Measurements from ENCODE around the gene DTNB.

DTNB gene

DNA sequence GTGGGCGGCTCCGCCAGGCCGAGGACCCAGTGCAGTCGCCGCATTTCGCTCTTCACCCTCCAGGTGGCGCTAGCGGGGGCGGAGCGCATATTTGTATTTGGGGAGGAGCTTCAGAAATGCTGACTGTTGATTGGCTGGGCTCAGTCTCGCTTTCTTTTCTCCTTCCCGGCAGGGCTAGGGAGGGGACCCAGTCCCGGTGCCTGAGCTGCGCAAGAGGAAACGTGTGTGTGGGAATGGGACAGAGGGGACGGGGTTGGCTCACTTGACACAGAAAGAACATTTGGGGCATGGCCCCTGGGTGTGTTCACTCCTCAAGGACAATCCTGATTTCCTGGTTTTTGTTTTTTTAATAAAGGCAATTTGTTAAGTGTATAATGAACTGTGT is 311.3 kb downstream of the DTNB start:
- peak; percentile 94 for DNase-seq

DNA sequence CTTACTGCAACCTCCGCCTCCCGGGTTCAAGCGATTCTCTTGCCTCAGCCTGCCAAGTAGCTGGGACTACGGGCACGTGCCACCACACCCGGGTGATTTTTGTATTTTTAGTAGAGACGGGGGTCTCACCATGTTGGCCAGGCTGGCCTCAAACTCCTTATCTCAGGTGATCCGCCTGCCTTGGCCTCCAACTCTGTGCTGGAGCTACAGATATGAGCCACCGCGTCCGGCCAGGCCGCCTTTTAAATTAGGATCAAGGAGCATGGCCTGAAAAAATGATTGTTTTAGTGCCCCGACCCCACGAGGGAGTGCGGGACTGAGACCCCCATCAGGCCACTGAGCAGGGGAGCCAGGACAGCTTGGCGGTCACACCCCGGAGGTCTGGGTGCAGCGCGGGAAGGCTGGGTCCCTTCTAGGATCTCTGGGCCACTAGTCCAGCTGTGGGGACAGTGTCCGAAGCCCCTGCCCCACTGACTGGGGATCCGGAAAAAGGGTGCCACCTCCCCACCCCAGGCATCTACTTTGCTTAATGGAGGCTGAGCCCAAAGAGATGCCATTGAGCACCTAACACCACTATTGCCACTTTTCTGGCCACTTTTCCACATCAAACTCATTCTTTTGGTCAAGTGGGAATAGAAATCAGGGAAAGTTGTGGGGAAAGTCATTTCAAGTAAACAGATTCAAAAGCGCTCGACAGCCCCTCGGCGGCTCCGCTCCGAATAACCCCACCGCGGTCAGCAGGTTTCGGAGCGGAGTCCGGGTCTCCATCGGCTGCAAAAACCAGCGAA is 311.9 kb downstream of the DTNB start:
- DNase-seq: no peak

DNA sequence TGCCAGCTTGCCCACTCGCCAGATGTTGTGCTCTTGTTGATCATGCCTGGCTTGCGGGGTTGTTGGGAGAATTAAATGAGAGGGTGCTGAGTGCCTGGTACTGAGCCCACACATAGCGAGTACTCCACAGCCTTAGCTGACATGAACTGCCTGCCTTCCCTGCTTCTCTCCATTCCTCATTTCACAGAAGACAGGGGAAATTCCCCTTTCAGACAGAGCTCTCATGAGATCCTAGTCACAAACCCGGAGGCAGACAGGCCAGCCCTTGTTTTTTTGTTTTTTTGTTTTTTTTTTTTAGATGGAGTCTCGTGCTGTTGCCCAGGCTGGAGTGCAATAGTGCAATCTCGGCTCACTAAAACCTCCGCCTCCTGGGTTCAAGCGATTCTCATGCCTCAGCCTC is 314.5 kb downstream of the DTNB start:
- no peak for DNase-seq

DNA sequence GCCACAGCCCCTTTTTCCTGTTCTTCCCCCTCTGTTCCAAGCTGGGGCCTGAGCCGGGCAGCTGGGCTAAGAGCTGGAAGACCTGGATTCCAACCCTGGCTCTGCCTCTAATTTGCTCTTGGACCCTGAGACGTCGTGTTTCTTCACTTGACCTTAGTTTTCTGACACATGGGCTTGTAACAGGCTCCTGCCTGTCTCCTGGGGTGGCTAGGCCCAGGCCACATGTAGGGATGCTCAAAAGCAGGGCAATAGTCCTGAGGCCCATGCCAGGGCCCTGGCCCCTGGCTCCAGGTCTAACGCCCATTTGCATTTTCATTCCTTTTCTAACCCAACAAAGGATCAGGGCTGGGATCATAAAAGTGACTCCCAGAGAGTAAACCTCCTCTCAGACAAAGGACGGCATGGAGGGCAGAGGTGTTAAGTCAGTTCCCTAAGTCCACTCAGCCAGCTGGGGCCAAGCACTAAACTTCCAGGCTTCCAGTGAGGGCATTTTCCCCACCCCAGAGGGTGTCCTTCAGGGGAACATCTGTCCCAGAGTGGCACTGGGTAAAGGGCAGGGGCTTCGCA is 315.0 kb downstream of the DTNB start:
- DNase-seq: no peak

DNA sequence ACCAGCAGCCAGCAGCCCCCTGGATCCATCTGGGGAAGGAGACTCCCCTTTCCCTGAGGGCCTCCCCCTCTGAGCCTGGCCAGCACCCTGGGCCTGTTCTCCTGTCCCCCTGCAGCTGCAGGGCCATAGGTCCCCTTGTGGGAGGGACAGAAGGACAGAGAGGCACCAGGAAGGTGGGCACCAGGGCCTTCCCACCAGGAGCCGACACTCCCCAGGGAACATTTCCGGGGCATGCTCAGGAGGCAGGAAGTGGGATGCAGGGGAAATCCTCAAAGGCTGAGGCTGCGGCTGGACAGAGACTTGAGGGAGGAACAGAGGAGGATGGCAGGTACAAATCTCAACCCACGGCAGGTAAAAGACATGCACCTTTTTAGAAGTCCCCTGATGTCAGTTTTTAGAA is 317.3 kb downstream of the DTNB start:
- DNase-seq: no peak

DNA sequence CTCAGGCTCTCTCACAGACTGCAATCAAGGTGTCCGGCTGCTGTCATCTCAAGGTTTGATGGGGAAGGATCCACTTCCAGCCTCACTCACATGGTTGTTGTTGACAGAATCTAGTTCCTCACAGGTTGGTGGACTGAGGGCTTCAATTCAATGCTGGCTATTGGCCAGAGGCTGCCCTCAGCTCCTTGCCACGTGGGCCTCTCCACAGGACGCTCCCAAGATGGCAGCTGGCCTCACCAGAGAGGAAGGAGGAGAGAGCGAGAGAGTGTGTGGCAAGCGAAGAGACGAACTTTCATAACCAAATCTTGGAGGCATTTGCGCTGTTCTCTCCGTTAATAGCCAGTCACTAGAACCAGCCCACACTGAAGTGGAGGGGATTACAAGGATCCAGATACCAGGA is 318.1 kb downstream of the DTNB start:
- no peak for DNase-seq

DNA sequence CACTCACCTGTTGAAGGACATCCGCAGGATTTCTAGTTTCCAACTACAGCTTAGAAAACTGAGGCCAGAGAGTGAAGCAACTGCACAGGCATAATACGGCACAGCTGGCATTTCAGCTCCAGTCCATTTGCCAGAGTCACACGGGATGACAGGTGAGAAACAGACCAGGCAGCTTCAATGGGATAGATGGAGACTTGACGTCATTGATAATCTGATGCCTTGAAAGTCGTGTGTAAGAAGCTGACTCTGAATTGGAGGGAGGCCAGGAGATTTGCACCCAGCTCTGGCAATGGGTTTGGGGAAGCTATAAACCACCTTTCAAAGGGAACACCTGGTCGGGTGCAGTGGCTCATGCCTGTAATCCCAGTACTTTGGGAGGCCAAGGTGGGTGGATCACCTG is 319.3 kb downstream of the DTNB start:
- no peak for DNase-seq

DNA sequence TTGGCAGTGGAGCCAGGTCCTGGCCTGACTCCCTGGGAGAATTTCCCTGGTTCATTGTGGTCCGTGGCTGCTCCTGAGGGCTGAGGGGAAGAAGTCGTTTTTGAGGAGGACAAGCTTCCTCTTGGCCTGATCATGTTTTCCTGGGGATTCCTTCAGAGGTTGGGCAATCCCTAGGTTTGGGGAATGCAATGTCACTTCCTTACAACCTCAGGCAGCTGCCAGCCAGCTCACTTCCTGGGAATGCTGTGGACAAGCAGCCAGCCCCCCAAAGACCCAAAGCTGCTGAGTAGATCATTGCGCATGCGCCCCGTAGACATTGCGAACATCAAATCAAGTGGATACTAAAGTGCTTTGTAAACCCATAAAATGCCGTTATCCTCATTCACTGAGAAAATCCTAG is 324.0 kb downstream of the DTNB start:
- no peak for DNase-seq

DNA sequence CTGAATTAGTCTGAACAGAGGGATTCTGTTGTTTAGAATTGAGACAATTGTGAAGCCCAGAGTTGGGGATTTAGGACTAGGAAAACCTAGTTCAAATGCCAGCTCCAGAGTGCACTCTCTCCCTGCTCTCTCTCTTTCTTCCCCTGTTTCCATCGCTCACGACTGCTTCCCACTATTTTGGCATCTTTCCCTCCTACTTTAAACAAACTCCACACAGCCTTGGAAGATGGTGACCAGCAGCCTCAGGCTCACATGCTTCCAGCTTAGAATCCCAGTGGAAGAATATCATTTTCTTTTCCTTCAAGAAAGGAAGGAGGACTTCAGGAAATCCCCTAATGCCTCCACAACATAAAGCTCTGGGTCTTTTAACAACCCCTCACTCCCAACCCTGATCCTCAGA is 325.5 kb downstream of the DTNB start:
- DNase-seq: no peak

DNA sequence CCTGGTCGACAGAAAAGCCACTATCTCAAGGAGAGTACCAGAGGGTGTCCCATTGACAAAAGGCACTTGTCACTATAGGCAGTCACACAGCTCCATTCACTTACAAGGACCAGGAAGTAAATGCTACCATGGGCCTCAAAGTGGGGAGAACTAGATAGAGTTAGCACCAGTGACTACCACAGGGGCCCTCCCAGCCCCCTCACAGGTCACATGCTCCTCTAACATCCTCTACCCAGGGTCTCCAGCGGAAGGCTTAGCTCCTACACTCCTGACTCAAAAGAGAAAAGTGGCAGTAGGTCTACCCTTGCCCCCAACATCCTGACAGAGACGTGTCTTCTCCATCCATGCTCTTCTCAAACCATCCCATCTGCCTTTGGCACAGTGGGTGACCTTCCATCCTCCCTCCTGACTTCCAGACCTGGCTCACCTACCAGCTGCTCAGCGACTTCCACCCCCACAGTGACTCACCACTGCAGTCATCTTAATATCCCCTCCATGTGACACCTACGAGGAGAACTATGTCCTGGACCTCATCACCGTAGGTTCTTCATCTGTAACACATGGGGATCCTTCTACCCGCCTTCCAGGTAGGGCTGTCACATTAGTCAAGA is 326.1 kb downstream of the DTNB start:
- DNase-seq: no peak

DNA sequence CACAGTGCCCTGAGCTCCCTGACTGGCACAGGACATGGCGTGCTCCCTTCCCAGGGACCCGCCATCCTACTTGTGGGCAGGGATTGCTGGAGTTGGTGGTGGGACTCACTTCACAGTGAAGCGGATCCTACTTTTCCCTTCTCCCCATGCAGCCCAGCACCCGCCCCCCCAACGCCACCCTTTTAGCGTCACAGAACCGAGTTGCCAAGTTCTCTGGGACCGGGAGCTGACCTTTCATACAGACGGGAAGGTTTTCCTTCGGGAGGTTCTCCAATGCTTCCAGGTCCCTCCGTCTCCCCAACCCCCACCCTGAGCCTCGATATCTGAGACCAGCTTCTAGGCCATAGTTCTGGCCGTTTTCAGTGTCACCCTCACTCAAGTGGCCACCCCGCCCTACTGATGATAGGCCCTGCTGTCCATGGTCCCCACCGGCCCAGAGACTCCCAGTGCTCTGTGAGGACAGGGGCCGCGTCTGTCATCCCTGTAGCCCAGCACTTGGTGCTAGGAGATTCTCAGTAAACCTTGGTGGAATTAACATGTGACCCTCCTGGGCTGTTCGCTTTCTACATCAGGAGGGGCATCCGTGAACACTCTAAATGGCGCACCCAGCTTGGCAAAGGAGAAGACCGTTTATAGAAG is 330.1 kb downstream of the DTNB start:
- DNase-seq: no peak

DNA sequence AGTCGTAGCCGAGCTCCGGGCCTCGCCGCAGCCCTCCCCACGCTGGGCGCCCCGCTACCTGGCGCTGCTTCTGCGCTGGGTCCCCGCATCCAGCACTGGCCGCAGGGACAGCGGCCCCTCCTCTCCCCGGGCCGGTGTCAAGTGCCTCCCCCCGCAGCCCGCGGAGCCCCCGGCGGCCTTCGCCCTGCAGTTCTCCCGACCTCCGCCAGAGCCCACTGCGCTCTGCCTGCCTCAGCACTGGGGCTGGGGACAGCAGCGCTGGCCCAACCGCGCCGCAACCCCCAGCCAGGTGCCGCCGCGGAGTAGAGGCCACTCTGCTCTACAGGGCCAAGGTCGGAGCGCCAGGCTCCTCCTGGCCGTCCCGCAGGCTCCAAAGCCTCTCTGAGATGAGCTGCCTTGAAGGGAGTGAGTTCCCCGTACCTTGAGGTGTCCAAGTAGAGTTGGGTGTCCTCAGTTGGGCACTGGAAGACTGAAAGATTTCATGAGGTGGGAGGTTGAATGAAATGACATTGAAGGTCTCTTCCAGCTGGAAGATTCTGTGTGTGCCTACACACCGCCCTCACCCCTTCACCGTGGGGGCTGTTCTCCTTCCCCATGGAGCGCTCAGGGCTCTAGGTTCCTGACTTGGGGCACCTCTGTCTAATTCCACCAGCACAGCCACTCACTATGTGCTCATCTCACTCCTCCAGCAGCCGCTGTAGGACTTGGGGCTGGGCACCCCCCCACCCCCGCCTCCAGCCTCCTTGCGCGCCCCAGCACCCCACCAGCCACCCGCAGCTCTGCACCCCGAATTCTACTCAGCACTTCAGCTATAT is 330.8 kb downstream of the DTNB start:
- DNase-seq: peak; percentile 70

DNA sequence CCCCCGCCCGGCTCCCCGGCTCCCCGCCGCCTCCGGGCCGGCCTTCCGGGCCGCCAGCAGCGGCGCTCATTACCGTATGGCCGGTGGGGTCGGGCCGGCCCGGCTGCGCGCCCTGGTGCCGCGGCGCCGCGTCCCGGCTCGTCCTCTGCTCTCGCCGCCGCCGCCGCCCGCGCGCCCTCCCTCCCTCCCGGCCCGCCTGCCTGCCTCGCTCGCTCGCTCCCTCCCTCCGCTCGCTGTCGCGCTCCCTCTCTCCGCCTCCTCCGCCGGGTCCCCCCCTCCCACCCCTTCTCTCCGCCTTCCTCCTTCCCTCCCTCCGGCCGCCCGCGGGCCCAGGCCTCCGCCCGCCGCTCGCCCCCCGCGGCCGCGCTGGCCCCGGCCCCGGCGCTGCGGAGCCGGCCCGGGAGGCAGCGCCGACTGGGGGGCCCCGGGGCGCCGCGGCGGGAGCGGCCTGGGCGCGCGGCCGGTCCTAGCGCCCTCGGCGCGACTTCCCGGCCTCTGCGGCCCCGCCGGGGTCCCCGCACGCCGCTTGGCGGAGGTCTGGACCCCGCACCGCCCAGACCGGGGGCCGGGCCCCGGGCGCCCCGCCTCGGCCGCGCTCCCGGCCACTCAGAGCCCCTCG is 331.5 kb downstream of the DTNB start, which contains the start of gene DNMT3A:
DNMT3A (minus strand) TSS at position 173 of the 619 bp plus-strand sequence. CDS start 27,941 bp downstream, outside the sequence.
- peak; percentile 57 for DNase-seq

DNA sequence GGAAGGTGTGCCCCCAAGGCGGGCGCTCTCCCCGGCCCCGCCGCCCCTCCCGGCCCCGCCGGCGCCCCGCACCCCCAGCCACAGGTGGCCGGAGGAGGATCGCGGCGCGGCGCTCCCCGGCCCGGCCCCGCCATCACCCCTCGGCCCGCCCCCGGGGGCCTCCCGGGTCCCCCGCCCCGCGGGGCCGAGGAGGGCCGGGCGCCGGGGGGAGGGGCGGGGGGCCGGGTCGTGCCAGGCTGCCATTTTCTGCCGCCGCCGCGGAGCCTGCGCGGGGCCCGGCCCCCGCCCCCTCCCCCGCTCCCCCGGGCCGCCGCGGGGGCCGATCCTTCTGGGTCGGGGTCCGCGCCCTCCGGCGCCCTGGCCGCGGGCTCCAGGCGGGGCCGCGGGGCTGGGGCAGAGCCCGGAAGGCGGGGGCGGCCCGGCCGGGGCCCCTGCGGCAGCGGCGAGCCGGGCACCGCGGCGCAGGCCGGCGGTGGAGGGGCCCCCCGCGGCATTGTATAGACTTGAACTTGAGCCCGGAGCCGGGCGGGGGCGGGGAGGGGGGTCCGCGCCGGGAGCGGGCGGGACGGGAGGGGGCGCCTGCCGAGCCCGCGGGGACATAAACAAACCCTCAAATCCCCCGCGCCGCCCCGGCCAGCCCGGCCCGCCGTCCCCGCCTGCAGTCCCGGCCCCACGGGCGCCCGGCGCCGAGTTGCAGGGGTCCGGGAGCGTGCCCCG is 332.2 kb downstream of the DTNB start:
- no peak for DNase-seq

DNA sequence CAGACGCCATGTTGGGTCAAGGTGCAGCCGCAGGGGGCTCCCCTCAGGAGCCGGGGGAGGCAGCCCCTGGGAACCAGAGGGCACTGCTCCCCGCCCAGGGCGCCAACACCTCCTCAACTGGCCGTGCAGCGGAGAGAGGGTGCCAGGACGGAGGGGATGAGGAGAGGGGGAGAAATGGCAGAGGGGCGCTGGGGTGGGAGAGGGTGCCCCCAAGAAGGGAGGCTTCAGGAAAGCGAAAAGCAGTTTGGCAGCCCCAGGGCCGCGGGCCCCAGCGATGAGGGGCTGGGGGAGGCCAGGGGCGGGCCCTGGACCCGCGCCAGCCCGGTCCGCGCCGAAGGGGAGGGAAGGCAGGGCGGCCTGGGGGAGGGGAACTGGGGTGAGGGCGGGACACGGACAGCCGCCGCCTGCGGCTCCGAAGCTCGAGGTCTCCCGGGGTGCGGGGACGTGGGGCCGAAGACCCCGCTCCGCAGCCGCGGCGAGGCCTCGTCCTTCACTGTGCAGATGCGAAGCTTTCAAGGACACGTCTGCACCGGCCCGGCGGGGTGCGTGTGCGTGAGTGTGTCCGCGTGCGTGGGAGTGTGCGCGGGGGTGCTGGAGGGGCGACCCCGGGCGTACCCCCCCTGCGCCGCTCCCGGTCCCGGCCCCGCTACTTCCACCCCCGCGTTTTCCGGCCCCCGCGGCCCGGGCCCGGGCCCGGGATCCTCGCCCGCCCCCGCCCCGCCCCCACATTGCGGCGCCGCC is 333.0 kb downstream of the DTNB start:
- no peak for DNase-seq

DNA sequence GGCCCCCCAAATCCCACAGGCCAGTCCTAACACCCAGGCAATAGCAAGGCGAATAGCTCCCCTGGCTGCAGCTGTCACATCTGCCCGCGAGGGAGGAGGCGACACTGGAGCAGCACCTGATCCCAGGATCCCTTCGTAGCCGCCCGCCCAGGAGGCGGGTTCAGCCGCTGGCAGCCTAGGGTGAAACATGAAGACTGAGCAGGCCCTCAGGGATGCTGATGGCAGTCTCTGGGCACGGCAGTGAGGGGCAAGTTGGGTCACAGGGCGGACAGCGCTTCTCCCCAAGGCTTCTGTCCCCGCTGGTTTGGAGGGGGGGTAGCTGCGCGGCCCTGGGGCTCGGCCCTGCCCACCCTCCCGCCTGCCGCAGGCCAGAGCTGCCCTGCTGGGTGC is 333.6 kb downstream of the DTNB start:
- no peak for DNase-seq

DNA sequence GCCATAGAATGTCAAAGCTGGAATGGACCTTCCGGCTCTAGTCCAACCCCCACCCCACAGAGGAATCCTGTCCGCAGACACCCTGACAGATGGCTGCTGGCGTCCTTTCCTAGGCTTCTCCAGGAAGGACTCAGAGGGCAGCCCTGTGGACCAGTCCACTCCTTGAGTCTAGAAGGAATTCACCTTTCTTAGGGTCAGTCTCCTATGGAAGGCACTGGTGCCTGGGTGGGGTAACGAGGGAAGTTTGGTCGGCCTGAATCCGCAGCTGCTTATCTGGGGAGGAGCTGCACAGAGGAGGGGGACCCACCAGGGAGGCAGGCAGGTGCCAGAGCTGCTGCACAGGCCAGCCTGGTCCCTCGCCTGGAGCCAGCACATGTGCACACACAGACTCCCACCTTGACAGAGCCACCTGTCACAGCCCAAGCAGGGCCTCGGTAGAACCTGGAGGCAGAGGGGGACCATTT is 334.1 kb downstream of the DTNB start:
- DNase-seq: no peak

DNA sequence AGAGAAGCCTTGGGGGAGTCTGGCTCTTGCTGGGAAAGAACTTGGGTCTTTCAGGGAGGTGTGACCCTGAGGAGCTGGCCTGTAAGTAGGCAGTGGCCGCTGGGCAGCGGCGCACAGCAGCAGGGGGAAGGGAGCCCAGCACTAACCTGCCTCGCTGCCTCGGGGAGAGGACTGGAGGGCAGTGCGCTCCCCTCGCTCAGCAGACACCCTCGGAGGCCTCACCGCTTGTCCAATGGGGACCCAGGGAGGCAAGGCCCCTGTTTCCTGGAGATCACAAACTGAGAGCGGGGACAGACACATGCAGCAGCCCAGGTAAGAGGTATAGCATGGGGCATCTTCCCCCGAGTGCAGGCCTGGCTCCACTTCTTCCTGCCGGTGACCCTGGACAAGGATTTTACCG is 335.0 kb downstream of the DTNB start:
- no peak for DNase-seq

DNA sequence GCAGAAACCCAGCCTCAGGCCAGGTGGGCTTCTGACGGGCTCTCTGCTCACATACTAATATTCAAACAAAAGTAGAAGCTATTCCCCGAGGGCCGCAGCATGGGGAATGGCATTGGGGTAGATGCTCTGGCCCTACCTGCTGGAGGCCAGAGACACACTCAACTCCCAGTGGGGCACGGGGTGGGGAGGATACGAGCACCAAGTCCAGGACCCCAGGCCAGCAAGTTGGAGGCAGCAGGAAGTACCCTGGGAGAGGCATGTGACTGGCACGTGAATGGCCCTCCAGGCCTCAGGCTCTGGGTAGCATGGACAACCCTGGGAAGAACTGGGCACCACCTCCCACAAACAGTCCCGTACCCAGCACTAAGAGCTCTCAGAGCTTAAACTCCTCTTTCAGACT is 335.5 kb downstream of the DTNB start:
- no peak for DNase-seq

DNA sequence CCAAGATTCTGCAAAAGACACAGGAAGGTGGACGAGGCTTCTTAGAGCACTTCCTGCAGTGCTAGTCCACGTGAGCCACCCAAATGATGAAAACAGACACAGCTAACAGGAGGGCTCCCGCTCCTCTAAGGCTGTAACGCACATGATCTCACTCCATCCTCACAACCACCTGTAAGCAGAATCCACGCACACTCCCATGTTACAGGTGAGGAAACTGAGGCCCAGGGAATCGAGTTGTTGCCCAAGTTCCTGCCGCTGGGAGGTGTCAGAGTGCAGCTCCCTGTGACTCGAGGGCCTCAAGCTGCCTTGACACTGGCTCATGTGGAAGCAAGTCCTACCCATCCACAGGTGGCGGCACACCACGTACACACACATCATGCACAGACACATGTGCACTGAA is 336.1 kb downstream of the DTNB start:
- no peak for DNase-seq

DNA sequence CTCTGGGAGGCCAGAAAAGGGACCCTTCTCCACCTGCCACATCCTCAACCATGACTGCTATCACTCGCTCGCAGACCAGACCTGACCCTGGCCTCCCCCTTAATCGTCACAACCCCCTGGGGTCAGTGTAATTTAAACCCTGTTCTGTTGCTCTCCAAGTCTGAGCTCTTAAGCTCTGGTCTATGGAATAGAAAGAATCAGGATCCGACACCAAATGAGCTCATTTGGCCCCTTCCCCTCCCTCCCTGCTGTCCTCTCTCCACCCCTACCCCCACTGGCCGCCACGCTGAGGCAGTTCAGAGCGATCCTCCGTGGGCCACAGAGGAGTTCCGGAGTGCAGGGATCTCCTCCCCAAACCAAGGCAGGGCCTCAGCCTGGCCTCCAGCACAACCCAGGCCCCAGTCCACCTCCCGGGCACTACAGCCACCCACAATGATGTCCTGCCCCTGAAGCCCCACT is 337.0 kb downstream of the DTNB start:
- no peak for DNase-seq
